ENCODE results near the gene NACC2. TPM values are rescaled to one million over a fixed set of nuclear protein-coding genes. Genes with fewer than 3 reads are reported as not detected.

Gene NACC2
- total RNA-seq, 4 donors from 2014 or later = 93.8 to 192 (median 142) TPM

GRCh38 chr9:135993409-135993742 lies 101.7 kb downstream of the NACC2 start:
- Histone ChIP-seq H3K27me3 (peaks cover 0 to 20% (median 0%) of the 10 kb centered on the region in 4 donors), H3K9me3 (no peaks in the 10 kb centered on the region), H3K4me1 (peaks cover 32 to 62% (median 54%) of the 10 kb centered on the region in 4 donors), H3K4me3 (peak overlapping the region in 3 of 4 donors; percentile 31 to 47 (median 35)), H3K36me3 (no peaks in the 10 kb centered on the region), H3K27ac (replicated peaks in 1 of 4) (peak overlapping the region; percentile 84 to 91 (median 86))
- no peak for DNase-seq (ENCODE audit: extremely low spot score)
- WGBS = 90% methylated on average over 9 of the region's 13 CpGs
- intact Hi-C loops (cut with DNase I) = loop anchor here (10.0 kb wide), 1 partner anchor 121 kb away; the partner anchor contains the start of gene TMEM250
- TF ChIP-seq CTCF (IDR thresholded peaks at IDR 0.05) (no peak), POLR2AphosphoS5 (IDR thresholded peaks at IDR 0.05) (no peak), EP300 (IDR thresholded peaks at IDR 0.05) (no peak), POLR2A (IDR thresholded peaks at IDR 0.05; ENCODE audit: low read depth) (no peak)

GRCh38 chr9:135992486-135993408 lies 102.3 kb downstream of the NACC2 start:
- Histone ChIP-seq H3K4me3 (peak overlapping the region; percentile 31 to 47 (median 34)), H3K27me3 (peaks cover 0 to 26% (median 0%) of the 10 kb centered on the region in 4 donors), H3K4me1 (peaks cover 32 to 62% (median 54%) of the 10 kb centered on the region in 4 donors), H3K36me3 (no peaks in the 10 kb centered on the region), H3K27ac (replicated peaks in 1 of 4) (peak overlapping the region; percentile 84 to 91 (median 86)), H3K9me3 (no peaks in the 10 kb centered on the region)
- TF ChIP-seq POLR2AphosphoS5 (IDR thresholded peaks at IDR 0.05) = peak; percentile 77 to 79
- peak; percentile 58 for TF ChIP-seq POLR2A (IDR thresholded peaks at IDR 0.05; ENCODE audit: low read depth)
- peak; percentile 24 for TF ChIP-seq EP300 (IDR thresholded peaks at IDR 0.05)
- peak in 1 of 3 experiments; percentile 5 for TF ChIP-seq CTCF (IDR thresholded peaks at IDR 0.05)
- DNase-seq (ENCODE audit: extremely low spot score) = peak; percentile 97
- intact Hi-C loops (cut with DNase I) = loop anchor here (10.0 kb wide), 1 partner anchor 122 kb away; the partner anchor contains the start of gene TMEM250
- WGBS = 8% methylated on average over 24 of the region's 32 CpGs

GRCh38 chr9:135991771-135992170 lies 103.3 kb downstream of the NACC2 start:
- no peak for DNase-seq (ENCODE audit: extremely low spot score)
- Histone ChIP-seq H3K9me3 (no peaks in the 10 kb centered on the region), H3K27ac (replicated peaks in 1 of 4) (peak overlapping the region; percentile 84 to 91 (median 86)), H3K27me3 (peaks cover 0 to 36% (median 0%) of the 10 kb centered on the region in 4 donors), H3K36me3 (no peaks in the 10 kb centered on the region), H3K4me3 (no peak overlapping the region), H3K4me1 (peaks cover 32 to 60% (median 54%) of the 10 kb centered on the region in 4 donors)
- intact Hi-C loops (cut with DNase I) = loop anchor here (10.0 kb wide), 1 partner anchor 123 kb away; the partner anchor contains the start of gene TMEM250
- TF ChIP-seq CTCF (IDR thresholded peaks at IDR 0.05) (no peak), POLR2A (IDR thresholded peaks at IDR 0.05; ENCODE audit: low read depth) (no peak), EP300 (IDR thresholded peaks at IDR 0.05) (no peak), POLR2AphosphoS5 (IDR thresholded peaks at IDR 0.05) (no peak)
- WGBS = 83% methylated on average over 18 of the region's 18 CpGs

GRCh38 chr9:135990468-135991429 lies 104.3 kb downstream of the NACC2 start:
- DNase-seq (ENCODE audit: extremely low spot score) = no peak
- peak overlapping the region; percentile 11 to 30 (median 19) for H3K4me3 ChIP-seq
- intact Hi-C loops (cut with DNase I) = loop anchor here (10.0 kb wide), 1 partner anchor 124 kb away; the partner anchor contains the start of gene TMEM250
- 37% methylated on average over 13 of the region's 21 CpGs for WGBS
- no peaks in the 10 kb centered on the region for H3K36me3 ChIP-seq
- H3K27me3 ChIP-seq = peaks cover 0 to 46% (median 0%) of the 10 kb centered on the region in 4 donors
- H3K4me1 ChIP-seq = peaks cover 32 to 60% (median 54%) of the 10 kb centered on the region in 4 donors
- TF ChIP-seq POLR2A (IDR thresholded peaks at IDR 0.05; ENCODE audit: low read depth) (no peak), CTCF (IDR thresholded peaks at IDR 0.05) (no peak), EP300 (IDR thresholded peaks at IDR 0.05) (no peak), POLR2AphosphoS5 (IDR thresholded peaks at IDR 0.05) (no peak)
- no peaks in the 10 kb centered on the region for H3K9me3 ChIP-seq
- peak overlapping the region; percentile 25 to 91 (median 68) for H3K27ac ChIP-seq (replicated peaks in 1 of 4)

All from esophagus muscularis mucosa (tissue), 4 donors.